GM19467 (cell line): ENCODE measurements around the gene HYAL4.
"Not testable (repeated sequence)": the region's sequence is repeated elsewhere in the genome, so short reads cannot be mapped to it uniquely, and the experiment has no call there.

ENCODE experiments used
- ATAC-seq: cut with Tn5 transposase; IDR thresholded peaks from one replicate; pipeline ENCODE4 v1.9.1; 2021; ENCODE audit warnings: mild to moderate bottlenecking, moderate library complexity; ENCODE audit not compliant: unreplicated experiment

Gene HYAL4

DNA sequence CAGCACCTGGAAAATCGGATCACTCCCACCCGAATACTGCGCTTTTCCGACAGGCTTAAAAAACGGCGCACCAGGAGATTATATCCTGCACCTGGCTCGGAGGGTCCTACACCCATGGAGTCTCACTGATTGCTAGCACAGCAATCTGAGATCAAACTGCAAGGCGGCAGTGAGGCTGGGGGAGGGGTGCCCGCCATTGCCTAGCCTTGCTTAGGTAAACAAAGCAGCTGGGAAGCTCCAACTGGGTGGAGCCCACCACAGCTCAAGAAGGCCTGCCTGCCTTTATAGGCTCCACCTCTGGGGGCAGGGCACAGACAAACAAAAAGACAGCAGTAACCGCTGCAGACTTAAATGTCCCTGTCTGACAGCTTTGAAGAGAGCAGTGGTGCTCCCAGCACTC lies 49.8 kb downstream of the HYAL4 start:
- not testable (repeated sequence) for ATAC-seq

DNA sequence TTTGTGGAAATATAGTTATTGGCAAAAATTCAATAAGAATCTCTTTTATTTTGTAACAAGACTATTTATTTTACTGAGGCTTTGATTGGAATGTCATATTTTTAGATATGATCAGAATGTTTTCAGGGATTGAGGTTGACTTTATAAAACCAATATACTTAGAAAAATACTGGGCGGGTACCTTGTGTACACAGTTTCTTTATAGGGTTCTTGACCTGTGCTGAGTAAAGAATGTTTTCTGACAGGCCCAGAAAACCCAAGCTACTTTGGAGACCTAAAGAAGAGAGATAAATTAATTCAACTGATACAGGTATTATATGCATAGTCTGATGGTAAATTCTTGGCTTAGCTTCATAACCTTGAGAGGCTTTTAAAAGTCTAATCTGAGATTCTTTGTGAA lies 56.1 kb downstream of the HYAL4 start:
- ATAC-seq: no peak

DNA sequence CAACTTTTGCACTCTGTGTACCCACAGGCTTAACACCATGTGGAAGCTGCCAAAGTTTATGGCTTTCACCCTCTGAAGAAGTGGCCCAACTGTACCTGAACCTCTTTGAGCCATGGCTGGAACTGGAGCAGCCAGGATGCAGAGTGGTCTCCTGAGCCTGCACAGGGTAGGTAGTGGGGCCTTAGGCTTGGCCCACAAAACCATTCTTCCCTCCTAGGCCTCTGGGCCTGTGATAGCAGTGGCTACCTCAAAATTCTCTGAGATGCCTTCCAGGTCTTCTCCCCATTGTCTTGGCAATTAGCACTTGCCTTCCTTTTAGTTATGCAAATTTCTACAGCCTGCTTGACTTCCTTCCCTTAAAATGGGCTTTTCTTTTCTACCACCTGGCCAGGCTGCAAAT lies 60.7 kb downstream of the HYAL4 start:
- no peak for ATAC-seq

DNA sequence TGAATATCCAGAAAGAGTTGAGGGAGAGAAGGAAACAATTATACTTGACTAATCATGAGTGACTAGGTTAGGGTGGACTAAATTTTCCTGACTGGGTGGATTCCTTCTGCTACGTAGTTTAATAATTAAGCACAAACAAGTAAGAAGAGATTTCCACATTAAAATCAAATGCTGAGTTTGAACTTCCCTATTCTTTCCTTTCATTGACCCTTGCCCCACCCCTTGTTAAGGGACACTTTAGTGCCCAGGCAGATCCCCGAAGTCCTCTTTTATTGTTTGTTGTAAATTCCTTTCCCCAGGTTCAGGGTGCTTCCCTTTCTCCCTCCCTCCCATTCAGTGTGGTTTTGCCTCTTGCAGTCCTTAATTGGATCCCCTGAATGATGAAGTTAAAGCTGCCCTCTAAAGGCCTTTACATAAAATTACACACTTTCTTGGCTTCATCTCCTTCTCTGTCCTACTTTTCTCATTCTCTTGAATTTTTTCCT lies 71.3 kb downstream of the HYAL4 start:
- no peak for ATAC-seq

DNA sequence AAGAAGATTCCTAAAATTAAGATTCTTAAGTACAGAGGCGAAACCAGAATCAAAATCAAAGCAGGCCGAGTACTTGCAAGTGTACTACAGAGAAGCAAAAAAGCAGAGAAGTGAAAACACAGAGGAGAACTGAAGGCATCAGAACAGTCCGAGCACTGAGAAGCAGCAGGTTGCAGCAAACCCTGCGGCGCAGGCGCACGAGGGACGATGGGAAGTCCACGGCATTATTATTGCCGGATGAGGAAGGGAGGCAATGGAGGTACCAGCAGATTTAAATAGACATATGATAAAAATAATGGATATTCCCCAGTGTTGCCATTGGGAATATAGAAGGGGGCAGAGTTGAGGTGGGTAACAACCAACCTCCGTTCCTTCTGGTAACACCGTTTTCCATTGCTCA lies 72.9 kb downstream of the HYAL4 start:
- ATAC-seq: no peak

DNA sequence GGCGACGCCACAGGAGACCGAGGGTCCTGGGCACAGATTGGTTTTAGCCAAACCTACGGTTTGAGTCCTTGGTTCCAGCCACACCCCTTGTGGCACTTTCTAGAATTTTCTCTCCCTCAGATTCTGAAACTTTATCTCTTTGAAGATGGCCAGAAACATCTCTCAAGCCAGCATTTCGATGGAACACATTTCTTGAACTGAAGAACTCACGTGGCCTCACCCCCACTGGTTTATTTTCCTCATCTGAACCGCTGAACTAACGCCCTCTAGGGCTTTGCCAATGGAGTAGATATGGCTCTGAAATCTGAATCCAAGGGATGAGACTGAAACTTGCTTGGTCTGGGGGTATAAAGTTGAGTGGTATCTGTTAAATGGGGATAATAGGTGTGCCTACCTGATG lies 73.3 kb downstream of the HYAL4 start:
- no peak for ATAC-seq

DNA sequence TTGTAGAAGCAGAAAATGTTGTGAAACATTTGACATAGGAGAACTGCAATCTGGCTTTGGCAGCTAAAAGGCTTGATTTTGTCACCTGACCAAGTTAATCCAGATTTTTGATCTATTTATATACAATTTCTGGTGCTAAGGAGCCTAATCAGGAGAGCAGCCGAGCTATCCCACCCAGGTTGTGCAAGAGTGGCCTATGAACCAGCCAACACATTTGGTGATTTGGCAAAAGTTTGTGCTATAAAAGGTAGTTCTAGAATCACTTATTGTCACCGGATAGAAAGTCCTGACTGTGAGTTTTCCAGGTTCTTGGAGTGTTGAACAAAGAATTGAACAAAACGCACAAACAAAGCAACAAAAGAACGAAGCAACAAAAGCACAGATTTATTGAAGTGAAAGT lies 78.6 kb downstream of the HYAL4 start:
- no peak for ATAC-seq

DNA sequence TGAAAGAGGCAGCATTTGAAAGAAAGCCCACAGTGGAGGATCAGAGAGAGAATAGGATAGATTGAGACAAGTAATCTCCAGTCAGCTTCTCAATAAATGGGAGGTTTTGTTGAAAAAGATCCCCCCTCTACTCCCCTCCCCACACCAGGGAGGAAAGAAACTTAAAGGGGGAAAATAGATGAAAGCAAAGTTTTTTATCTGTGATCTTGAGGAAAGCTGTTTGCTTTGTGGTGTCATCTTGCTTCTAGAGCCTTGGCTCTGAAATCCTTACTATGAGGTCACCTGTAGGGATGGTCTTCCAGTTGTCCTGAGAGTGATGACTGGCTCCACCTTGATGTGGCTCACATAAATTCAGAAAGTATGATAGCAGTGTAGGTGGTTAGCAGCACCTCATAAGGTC lies 80.0 kb downstream of the HYAL4 start, which contains the start of gene SPAM1:
Gene SPAM1, plus strand, starts transcription at position 301 of the 400 bp plus-strand sequence. CDS start 28,330 bp downstream, outside the sequence.
- no peak for ATAC-seq
